HepG2 (cell line): ENCODE results near the gene KAZN. TPM values are rescaled to one million over a fixed set of nuclear protein-coding genes. Genes with fewer than 3 reads are reported as not detected.

Experiments used
- ATAC-seq: fragments of 200-7000 bp; cut with Tn5 transposase; 3 replicates; pipeline ENCODE4 v1.9.1; 2020; ENCODE audit warnings: mild to moderate bottlenecking, moderate library complexity
- BruUV-seq: library from RNA; stranded (reverse); fragments of 400-500 nt; replicated peaks from 2 replicates; lab custom pipeline; 2021; lab: Mats Ljungman, UMichigan
- CTCF ChIA-PET: fragments of 300-600 bp; formaldehyde crosslinking; extraction: SDS; loops from one replicate; lab custom pipeline; 2021; ENCODE audit warnings: low total read pairs, inconsistent platforms, low intra/inter-chr PET ratio; lab: Yijun Ruan, JAX
- POLR2A ChIA-PET: fragments of 350-600 bp; sonication (Branson Sonifier 250); formaldehyde crosslinking; loops from one replicate; lab custom pipeline; 2020; ENCODE audit warnings: antibody characterized with exemption, inconsistent platforms; lab: Yijun Ruan, JAX
- DNase-seq: peaks from one replicate; pipeline ENCODE4 v3.0.0-alpha.2; 2015; ENCODE audit warnings: low spot score
- FAIRE-seq: peaks from 3 replicates; lab custom pipeline; 2011; peaks lifted over from hg19 to GRCh38; lab: Jason Lieb, UNC
- H2AFZ ChIP-seq: one replicate; pipeline ENCODE4 v1.6.1; 2011; ENCODE audit warnings: low read length, inconsistent platforms
- H3K27ac ChIP-seq: fragments of 300-600 bp; 3 replicates; pipeline ENCODE4 v1.8.0; 2011; ENCODE audit warnings: mixed run types, mild to moderate bottlenecking, mixed read lengths, low read length, inconsistent platforms; ENCODE audit not compliant: insufficient read depth; ENCODE audit errors: extremely low read length
- H3K27me3 ChIP-seq, 2 experiments: fragments of 200-600 bp in 1 of 2; 2 replicates in 1 of 2; 3 replicates in 1 of 2; pipeline versions ENCODE4 v1.6.0 to v1.8.0; 2011; ENCODE audit warnings: low read length in 2 of 2, mild to moderate bottlenecking in 2 of 2, moderate library complexity in 2 of 2, inconsistent platforms in 1 of 2; ENCODE audit not compliant: insufficient read depth in 2 of 2, control insufficient read depth in 1 of 2
- H3K36me3 ChIP-seq, 2 experiments: fragments of 200-600 bp in 1 of 2; replicated peaks in 1 of 2; 2 replicates in 1 of 2; 3 replicates in 1 of 2; pipeline versions ENCODE4 v1.5.1 to v1.8.0; 2011; ENCODE audit warnings: low read length in 2 of 2, inconsistent platforms in 1 of 2; ENCODE audit not compliant: insufficient read depth in 2 of 2, control insufficient read depth in 1 of 2
- H3K4me1 ChIP-seq: 2 replicates; pipeline ENCODE4 v1.5.1; 2012; ENCODE audit warnings: low read length, inconsistent platforms; ENCODE audit not compliant: insufficient read depth
- H3K4me2 ChIP-seq: 2 replicates; pipeline ENCODE4 v1.6.0; 2011; ENCODE audit warnings: low read depth, low read length, inconsistent platforms
- H3K4me3 ChIP-seq, 3 experiments: fragments of 200-600 bp in 1 of 3; sonication (generic), shearing (Covaris generic) in 1 of 3; replicated peaks in 1 of 3; 2 replicates each; pipeline ENCODE4 v1.5.1; 2011 to 2016; ENCODE audit warnings: low read length in 3 of 3, inconsistent platforms in 2 of 3, low read depth in 2 of 3, mild to moderate bottlenecking in 2 of 3, control low read depth in 1 of 3, mixed read lengths in 1 of 3; ENCODE audit not compliant: insufficient read depth in 1 of 3
- H3K79me2 ChIP-seq: one replicate; pipeline ENCODE4 v1.6.1; 2011; ENCODE audit warnings: low read length, inconsistent platforms; ENCODE audit not compliant: insufficient read depth
- H3K9ac ChIP-seq: 2 replicates; pipeline ENCODE4 v1.6.0; 2011; ENCODE audit warnings: mild to moderate bottlenecking, low read depth, low read length, inconsistent platforms; ENCODE audit not compliant: insufficient read depth
- H3K9me3 ChIP-seq: 2 replicates; pipeline ENCODE4 v1.5.1; 2012; ENCODE audit warnings: mild to moderate bottlenecking, low read length
- H4K20me1 ChIP-seq: 2 replicates; pipeline ENCODE4 v1.6.0; 2011; ENCODE audit warnings: inconsistent platforms, mild to moderate bottlenecking, low read length, moderate library complexity; ENCODE audit not compliant: insufficient read depth
- FOXO4 ChIP-seq: sonication (generic); formaldehyde crosslinking; conservative IDR thresholded peaks from 2 replicates; pipeline ENCODE4 v1.8.1; 2023; ENCODE audit warnings: missing genetic modification reagents
- SNAI1 ChIP-seq: sonication (generic); formaldehyde crosslinking; IDR thresholded peaks from 2 replicates; pipeline ENCODE4 v1.5.0; 2020; ENCODE audit warnings: mild to moderate bottlenecking, missing genetic modification reagents, borderline replicate concordance
- SRSF9 ChIP-seq: fragments of 200-400 bp; formaldehyde crosslinking; IDR thresholded peaks from 2 replicates; pipeline ENCODE4 v1.6.1; 2018; ENCODE audit warnings: borderline replicate concordance, mild to moderate bottlenecking, low read depth, low read length; ENCODE audit not compliant: insufficient read depth, poor library complexity, severe bottlenecking
- STAG1 ChIP-seq: sonication (generic); formaldehyde crosslinking; IDR thresholded peaks from 2 replicates; pipeline ENCODE4 v1.4.0; 2020; ENCODE audit warnings: missing genetic modification reagents
- ZNF549 ChIP-seq: sonication (generic); formaldehyde crosslinking; IDR thresholded peaks from 2 replicates; pipeline ENCODE4 v1.5.0; 2020; ENCODE audit warnings: missing genetic modification reagents
- ZSCAN31 ChIP-seq: sonication (generic); formaldehyde crosslinking; IDR thresholded peaks from 2 replicates; pipeline ENCODE4 v1.5.0; 2020; ENCODE audit warnings: low read depth, mild to moderate bottlenecking, missing genetic modification reagents
- WGBS: methylation state at CpG from one replicate; pipeline ENCODE4 v1.1.6; 2017; ENCODE audit warnings: low lambda C conversion rate; 5-methylcytosine and 5-hydroxymethylcytosine counted together
- in situ Hi-C: cut with HindIII; loops from 2 replicates; pipeline ENCODE4 v1.10.0; 2017; ENCODE audit warnings: low pct_unique_long_range_greater_than_20kb; ENCODE audit not compliant: extremely low pct_ligation_motif_present
- intact Hi-C: fragments of 100-400 bp; cut with micrococcal nuclease; formaldehyde crosslinking; loops from one replicate; pipeline ENCODE4 v1.10.0; 2022; ENCODE audit not compliant: unreplicated experiment
- polyA plus RNA-seq, 8 experiments: library from polyadenylated mRNA; depleted of rRNA in 3 of 8; stranded (reverse) in 7 of 8; unstranded in 1 of 8; fragments of >200 nt; fragmentation: Illumina TruSeq in 4 of 8; extraction: Trizol in 4 of 8; gene quantifications; 2 replicates each; pipeline versions ENCODE4 v1.2.1 to v1.2.3, GENCODE V29; 2011 to 2016; ENCODE audit warnings: low read depth in 4 of 8, missing spikeins in 1 of 8, mixed read lengths in 1 of 8; ENCODE audit not compliant: insufficient read depth in 1 of 8
- total RNA-seq, 5 experiments: library from RNA; depleted of rRNA; stranded (reverse); fragments of >200 nt; fragmentation: Illumina TruSeq; extraction: Trizol; gene quantifications; 2 replicates each; pipeline ENCODE4 v1.2.3, GENCODE V29; 2016; ENCODE audit warnings: low read depth in 1 of 5

The KAZN gene
- total and polyA plus RNA-seq, 2 of the 13 experiments (the other 11 are each of a cell fraction or from before 2014, with no cell fraction given) = 10.4 to 13.5 TPM

- no peak overlapping the region for H3K4me3 ChIP-seq
- CTCF ChIA-PET = no interaction called here
- ATAC-seq (no peak), DNase-seq (no peak), FAIRE-seq (no peak)
- H3K9ac ChIP-seq = no peak overlapping the region
- H2AFZ ChIP-seq = no peak overlapping the region
- BruUV-seq = no TSS peak
- no peaks in the 10 kb centered on the region for H3K36me3 ChIP-seq
- no peaks in the 10 kb centered on the region for H3K79me2 ChIP-seq
- in situ Hi-C loops = no loop called here
- intact Hi-C loops = no loop called here
- H3K4me1 ChIP-seq = no peaks in the 10 kb centered on the region
- TF ChIP-seq SNAI1 (CRISPR knock-in tag) (no peak), STAG1 (CRISPR knock-in tag) (peak; percentile 44), ZNF549 (CRISPR knock-in tag) (no peak), FOXO4 (CRISPR knock-in tag) (no peak), SRSF9 (no peak)
- peaks cover 3 to 63% of the 10 kb centered on the region in 2 experiments; a peak in 4 of 5 replicates for H3K27me3 ChIP-seq
- POLR2A ChIA-PET = no interaction called here
- no peak overlapping the region for H3K4me2 ChIP-seq
- H3K9me3 ChIP-seq = no peaks in the 10 kb centered on the region
- WGBS = 9% methylated on average over 10 of the region's 13 CpGs
- H4K20me1 ChIP-seq = no peaks in the 10 kb centered on the region
- H3K27ac ChIP-seq = no peak overlapping the region
Measured at GRCh38 chr1:14826172-14826636, 227.7 kb downstream of the KAZN start.

- Histone ChIP-seq H3K9me3 (no peaks in the 10 kb centered on the region), H3K27me3 (peaks cover 3 to 59% of the 10 kb centered on the region in 2 experiments; a peak in 4 of 5 replicates), H2AFZ (no peak overlapping the region), H3K4me3 (no peak overlapping the region), H3K36me3 (no peaks in the 10 kb centered on the region), H3K27ac (no peak overlapping the region), H3K4me1 (no peaks in the 10 kb centered on the region), H4K20me1 (no peaks in the 10 kb centered on the region), H3K4me2 (no peak overlapping the region), H3K9ac (no peak overlapping the region)
- no peak for ATAC-seq
- no TSS peak for BruUV-seq
- intact Hi-C loops = no loop called here
- in situ Hi-C loops = no loop called here
- 58% methylated on average over 11 of the region's 11 CpGs for WGBS
- ChIA-PET POLR2A (no interaction called here), CTCF (no interaction called here)
- DNase-seq = no peak
- no peak for TF ChIP-seq ZSCAN31 (CRISPR knock-in tag)
- TF ChIP-seq, all 625 proteins: peak for 0
- H3K79me2 ChIP-seq = no peaks in the 10 kb centered on the region
- FAIRE-seq = no peak
Measured at GRCh38 chr1:14826731-14827326, 228.3 kb downstream of the KAZN start.
